ENCODE results near the gene PTGDR. TPM values are rescaled to one million over a fixed set of nuclear protein-coding genes. Genes with fewer than 3 reads are reported as not detected.

The PTGDR gene
- polyA plus RNA-seq, 3 donors = 0.33 to 0.89 (median 0.67) TPM

GRCh38 chr14:52258783-52259182 is 8.7 kb upstream of the PTGDR start:
- no peak for DNase-seq (ENCODE audit: extremely low read depth in 1 of 11, low read depth in 9 of 11, low spot score in 4 of 11)

- peak in 6 of 11 donors; percentile 20 to 53 (median 36) for DNase-seq (ENCODE audit: extremely low read depth in 1 of 11, low read depth in 9 of 11, low spot score in 4 of 11)
Measured at GRCh38 chr14:52259434-52259833, 8.1 kb upstream of the PTGDR start.

GRCh38 chr14:52262600-52262999 is 4.9 kb upstream of the PTGDR start:
- DNase-seq (ENCODE audit: extremely low read depth in 1 of 11, low read depth in 9 of 11, low spot score in 4 of 11) = no peak

- no peak for DNase-seq (ENCODE audit: extremely low read depth in 1 of 11, low read depth in 9 of 11, low spot score in 4 of 11)
Measured at GRCh38 chr14:52263190-52263589, 4.3 kb upstream of the PTGDR start.

- no peak for DNase-seq (ENCODE audit: extremely low read depth in 1 of 11, low read depth in 9 of 11, low spot score in 4 of 11)
Measured at GRCh38 chr14:52265253-52265652, 2.2 kb upstream of the PTGDR start.

- no peak for DNase-seq (ENCODE audit: extremely low read depth in 1 of 11, low read depth in 9 of 11, low spot score in 4 of 11)
Measured at GRCh38 chr14:52266179-52266578, 1.3 kb upstream of the PTGDR start.

- DNase-seq (ENCODE audit: extremely low read depth in 1 of 11, low read depth in 9 of 11, low spot score in 4 of 11) = no peak
Measured at GRCh38 chr14:52266782-52267181, 716 bp upstream of the PTGDR start.

- DNase-seq (ENCODE audit: extremely low read depth in 1 of 11, low read depth in 9 of 11, low spot score in 4 of 11) = peak in 3 of 11 donors; percentile 8 to 17 (median 16)
Measured at GRCh38 chr14:52268279-52269061, 972 bp downstream of the PTGDR start.

- DNase-seq (ENCODE audit: extremely low read depth in 1 of 11, low read depth in 9 of 11, low spot score in 4 of 11) = no peak
Measured at GRCh38 chr14:52269100-52269499, 1.6 kb downstream of the PTGDR start.

- DNase-seq (ENCODE audit: extremely low read depth in 1 of 11, low read depth in 9 of 11, low spot score in 4 of 11) = no peak
Measured at GRCh38 chr14:52269982-52270381, 2.5 kb downstream of the PTGDR start.

- DNase-seq (ENCODE audit: extremely low read depth in 1 of 11, low read depth in 9 of 11, low spot score in 4 of 11) = no peak
Measured at GRCh38 chr14:52271538-52271937, 4.0 kb downstream of the PTGDR start.

- DNase-seq (ENCODE audit: extremely low read depth in 1 of 11, low read depth in 9 of 11, low spot score in 4 of 11) = no peak
Measured at GRCh38 chr14:52272375-52272774, 4.9 kb downstream of the PTGDR start.

GRCh38 chr14:52275372-52275771 is 7.9 kb downstream of the PTGDR start:
- DNase-seq (ENCODE audit: extremely low read depth in 1 of 11, low read depth in 9 of 11, low spot score in 4 of 11) = no peak

GRCh38 chr14:52277552-52277951 is 10.1 kb downstream of the PTGDR start:
- DNase-seq (ENCODE audit: extremely low read depth in 1 of 11, low read depth in 9 of 11, low spot score in 4 of 11) = no peak

- no peak for DNase-seq (ENCODE audit: extremely low read depth in 1 of 11, low read depth in 9 of 11, low spot score in 4 of 11)
Measured at GRCh38 chr14:52279408-52279807, 11.9 kb downstream of the PTGDR start.

GRCh38 chr14:52283099-52283498 is 15.6 kb downstream of the PTGDR start:
- no peak for DNase-seq (ENCODE audit: extremely low read depth in 1 of 11, low read depth in 9 of 11, low spot score in 4 of 11)

- no peak for DNase-seq (ENCODE audit: extremely low read depth in 1 of 11, low read depth in 9 of 11, low spot score in 4 of 11)
Measured at GRCh38 chr14:52286661-52287649, 19.5 kb downstream of the PTGDR start.

- no peak for DNase-seq (ENCODE audit: extremely low read depth in 1 of 11, low read depth in 9 of 11, low spot score in 4 of 11)
Measured at GRCh38 chr14:52296378-52296777, 28.9 kb downstream of the PTGDR start.

- no peak for DNase-seq (ENCODE audit: extremely low read depth in 1 of 11, low read depth in 9 of 11, low spot score in 4 of 11)
Measured at GRCh38 chr14:52298795-52299194, 31.3 kb downstream of the PTGDR start.

- DNase-seq (ENCODE audit: extremely low read depth in 1 of 11, low read depth in 9 of 11, low spot score in 4 of 11) = peak in 8 of 11 donors; percentile 24 to 61 (median 38)
Measured at GRCh38 chr14:52299692-52300278, 32.3 kb downstream of the PTGDR start.
